NCI-H146 treated with DMSO at 0.1 percent for 48 hours (cell line): Measurements from ENCODE around the gene TAPT1.
"Not testable (repeated sequence)": the region's sequence is repeated elsewhere in the genome, so short reads cannot be mapped to it uniquely, and the experiment has no call there.

Experiments used
- DNase-seq: peaks from one replicate; lab custom pipeline; 2025; ENCODE audit not compliant: unreplicated experiment; lab: John Stamatoyannopoulos, UW

The TAPT1 gene

GRCh38 chr4:16217300-16218051, 8.8 kb downstream of the TAPT1 start:
- no peak for DNase-seq

- DNase-seq = no peak
Measured at GRCh38 chr4:16213121-16213520, 13.2 kb downstream of the TAPT1 start.

GRCh38 chr4:16212138-16212782, 14.0 kb downstream of the TAPT1 start:
- DNase-seq = no peak

GRCh38 chr4:16207409-16207808, 18.9 kb downstream of the TAPT1 start:
- no peak for DNase-seq

GRCh38 chr4:16206848-16207247, 19.4 kb downstream of the TAPT1 start:
- no peak for DNase-seq

- DNase-seq = no peak
Measured at GRCh38 chr4:16206301-16206700, 20.0 kb downstream of the TAPT1 start.

GRCh38 chr4:16205298-16206164, 20.7 kb downstream of the TAPT1 start:
- DNase-seq = peak; percentile 64

- DNase-seq = no peak
Measured at GRCh38 chr4:16204505-16204904, 21.8 kb downstream of the TAPT1 start.

- no peak for DNase-seq
Measured at GRCh38 chr4:16203083-16203482, 23.2 kb downstream of the TAPT1 start.

- no peak for DNase-seq
Measured at GRCh38 chr4:16202598-16202997, 23.7 kb downstream of the TAPT1 start.

GRCh38 chr4:16199093-16199492, 27.2 kb downstream of the TAPT1 start:
- DNase-seq = peak; percentile 56

GRCh38 chr4:16197876-16198665, 28.2 kb downstream of the TAPT1 start:
- DNase-seq = peak; percentile 86

GRCh38 chr4:16196482-16197393, 29.5 kb downstream of the TAPT1 start:
- peak; percentile 76 for DNase-seq

- no peak for DNase-seq
Measured at GRCh38 chr4:16195209-16195608, 31.1 kb downstream of the TAPT1 start.

GRCh38 chr4:16194798-16195197, 31.5 kb downstream of the TAPT1 start:
- not testable (repeated sequence) for DNase-seq

- no peak for DNase-seq
Measured at GRCh38 chr4:16194214-16194613, 32.1 kb downstream of the TAPT1 start.

- no peak for DNase-seq
Measured at GRCh38 chr4:16192631-16193518, 33.4 kb downstream of the TAPT1 start.

GRCh38 chr4:16192057-16192456, 34.2 kb downstream of the TAPT1 start:
- DNase-seq = peak; percentile 18

- DNase-seq = no peak
Measured at GRCh38 chr4:16187455-16187854, 38.8 kb downstream of the TAPT1 start.
